CD8-positive, alpha-beta memory T cell (primary cell): ENCODE results near the gene MAMDC2. TPM values are rescaled to one million over a fixed set of nuclear protein-coding genes. Genes with fewer than 3 reads are reported as not detected.

ENCODE experiments used
- CTCF ChIA-PET: fragments of 350-600 bp; sonication (Branson Sonifier 250); formaldehyde crosslinking; loops from one replicate; lab custom pipeline; 2021; ENCODE audit warnings: antibody characterized with exemption; lab: Charles Lee
- POLR2A ChIA-PET: fragments of 350-600 bp; sonication (Branson Sonifier 250); formaldehyde crosslinking; loops from one replicate; lab custom pipeline; 2021; ENCODE audit warnings: antibody characterized with exemption; lab: Charles Lee
- DNase-seq, 5 donors: peaks; one replicate each; pipeline versions ENCODE4 v3.0.0 to v3.0.0-alpha.2; 2020 to 2022; ENCODE audit warnings: mixed read lengths in 1 of 5
- H3K27ac ChIP-seq: one replicate; pipeline ENCODE4 v1.7.0; 2013; ENCODE audit warnings: low read depth, mild to moderate bottlenecking, low read length, moderate library complexity
- H3K27me3 ChIP-seq: 2 replicates; pipeline ENCODE4 v1.7.0; 2013; ENCODE audit warnings: low read length, mild to moderate bottlenecking; ENCODE audit not compliant: insufficient read depth, poor library complexity, severe bottlenecking
- H3K36me3 ChIP-seq: 2 replicates; pipeline ENCODE4 v1.7.0; 2013; ENCODE audit warnings: mild to moderate bottlenecking, low read length, moderate library complexity; ENCODE audit not compliant: insufficient read depth
- H3K4me1 ChIP-seq: 2 replicates; pipeline ENCODE4 v1.7.0; 2013; ENCODE audit warnings: mild to moderate bottlenecking, low read length, moderate library complexity; ENCODE audit not compliant: insufficient read depth
- H3K4me3 ChIP-seq: 2 replicates; pipeline ENCODE4 v1.7.0; 2013; ENCODE audit warnings: mild to moderate bottlenecking, low read length
- H3K9me3 ChIP-seq: 2 replicates; pipeline ENCODE4 v1.7.0; 2013; ENCODE audit warnings: mild to moderate bottlenecking, low read length
- H3K27ac Mint-ChIP-seq, 8 donors: one replicate each; pipeline ENCODE4 v1.8.0; 2020 to 2021; ENCODE audit warnings: mixed read lengths in 8 of 8, mild to moderate bottlenecking in 6 of 8, inconsistent platforms in 3 of 8, moderate library complexity in 3 of 8
- H3K27me3 Mint-ChIP-seq, 2 donors: one replicate each; pipeline ENCODE4 v1.8.0; 2020 to 2021; ENCODE audit warnings: mixed read lengths in 2 of 2, mild to moderate bottlenecking in 1 of 2, moderate library complexity in 1 of 2
- H3K36me3 Mint-ChIP-seq, 3 donors: one replicate each; pipeline ENCODE4 v1.8.0; 2020 to 2021; ENCODE audit warnings: mixed read lengths in 3 of 3, inconsistent platforms in 1 of 3, mild to moderate bottlenecking in 1 of 3
- H3K4me1 Mint-ChIP-seq, 3 donors: one replicate each; pipeline ENCODE4 v1.8.0; 2020 to 2021; ENCODE audit warnings: mixed read lengths in 3 of 3, inconsistent platforms in 1 of 3, mild to moderate bottlenecking in 1 of 3
- H3K4me3 Mint-ChIP-seq, 7 donors: one replicate each; pipeline ENCODE4 v1.8.0; 2020 to 2021; ENCODE audit warnings: mixed read lengths in 7 of 7, mild to moderate bottlenecking in 6 of 7, moderate library complexity in 4 of 7, inconsistent platforms in 2 of 7
- H3K9me3 Mint-ChIP-seq, 5 donors: one replicate each; pipeline ENCODE4 v1.8.0; 2020 to 2022; ENCODE audit warnings: mixed read lengths in 5 of 5, mild to moderate bottlenecking in 3 of 5, moderate library complexity in 2 of 5, inconsistent platforms in 1 of 5
- polyA plus RNA-seq: library from polyadenylated mRNA; unstranded; fragments of 300-500 nt; fragmentation: Illumina TruSeq; gene quantifications from one replicate; pipeline ENCODE4 v1.2.3, GENCODE V29; 2021
- total RNA-seq, 2 experiments: library from RNA; stranded (reverse); gene quantifications; one replicate each; pipeline ENCODE4 v1.2.3, GENCODE V29; 2021

The MAMDC2 gene
- total and polyA plus RNA-seq, 3 experiments from 2014 or later, result 0.10 TPM; not detected in 2

DNA sequence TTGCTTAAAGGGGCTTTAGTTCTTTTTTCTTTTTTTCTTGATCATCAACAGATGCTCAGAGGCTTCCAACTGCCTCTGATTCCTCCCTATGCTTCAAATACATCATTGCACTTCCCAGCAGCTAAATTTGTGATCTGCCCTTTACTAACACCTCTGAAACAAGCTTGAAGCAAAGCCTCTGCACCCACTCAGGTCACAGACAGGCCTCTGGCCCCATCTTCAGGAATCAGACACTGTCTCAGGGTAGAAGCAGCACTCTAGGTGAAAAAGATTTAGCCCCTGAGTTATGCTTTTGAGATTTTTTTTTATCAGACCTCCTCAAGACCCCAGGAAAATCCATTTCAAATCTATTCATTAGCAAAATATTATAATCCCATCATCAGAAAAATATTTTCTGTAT, 91.5 kb downstream of the MAMDC2 start:
- POLR2A ChIA-PET, result no interaction called here
- CTCF ChIA-PET, result interaction anchor here (1.0 kb wide), 1 partner anchor 14 kb away, joined by 5 read pairs; no protein-coding TSS in a partner anchor

DNA sequence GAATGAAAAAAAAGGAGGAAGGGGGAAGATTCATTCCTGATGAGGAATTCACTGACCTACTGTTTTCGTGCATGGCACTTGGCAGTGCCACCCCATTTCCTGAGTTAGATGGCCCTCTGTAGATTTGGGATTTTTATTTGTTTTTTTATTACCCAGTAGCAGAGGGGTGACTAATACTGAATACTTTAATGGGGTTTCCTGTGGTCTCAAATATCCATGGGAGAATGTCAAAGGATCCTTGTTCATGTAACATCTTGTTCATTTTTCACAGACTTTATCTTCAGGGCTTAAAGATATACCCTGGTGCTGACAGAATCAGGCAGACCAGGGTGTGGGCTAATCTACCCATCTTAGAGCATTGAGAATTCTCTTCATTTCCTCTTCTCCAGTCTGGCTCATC, 93.0 kb downstream of the MAMDC2 start:
- Mint-ChIP-seq H3K27ac (no peak overlapping the region), H3K4me1 (no peaks in the 10 kb centered on the region), H3K9me3 (no peaks in the 10 kb centered on the region), H3K36me3 (no peaks in the 10 kb centered on the region), H3K4me3 (no peak overlapping the region), H3K27me3 (peaks cover 0 to 18% of the 10 kb centered on the region in 2 donors)
- H3K9me3 ChIP-seq, result no peaks in the 10 kb centered on the region
- DNase-seq, result no peak
- H3K4me3 ChIP-seq, result no peak overlapping the region
- no peak overlapping the region for H3K27ac ChIP-seq
- ChIA-PET CTCF (no interaction called here), POLR2A (no interaction called here)
- H3K4me1 ChIP-seq, result no peaks in the 10 kb centered on the region
- H3K27me3 ChIP-seq, result no peaks in the 10 kb centered on the region
- H3K36me3 ChIP-seq, result no peaks in the 10 kb centered on the region

More for the DNA sequence above, 91.5 kb downstream of the MAMDC2 start:
- Histone ChIP-seq H3K27ac (no peak overlapping the region), H3K4me3 (no peak overlapping the region), H3K4me1 (no peaks in the 10 kb centered on the region), H3K27me3 (no peaks in the 10 kb centered on the region), H3K9me3 (no peaks in the 10 kb centered on the region), H3K36me3 (no peaks in the 10 kb centered on the region)
- no peak overlapping the region for H3K4me3 Mint-ChIP-seq
- no peak overlapping the region for H3K27ac Mint-ChIP-seq
- H3K27me3 Mint-ChIP-seq, result peaks cover 0 to 11% of the 10 kb centered on the region in 2 donors
- no peaks in the 10 kb centered on the region for H3K36me3 Mint-ChIP-seq
- no peaks in the 10 kb centered on the region for H3K4me1 Mint-ChIP-seq
- DNase-seq, result no peak
- H3K9me3 Mint-ChIP-seq, result no peaks in the 10 kb centered on the region

GRCh38 chr9:70137577-70137976, 93.9 kb downstream of the MAMDC2 start:
- Histone ChIP-seq H3K4me1 (no peaks in the 10 kb centered on the region), H3K27me3 (no peaks in the 10 kb centered on the region), H3K4me3 (no peak overlapping the region), H3K36me3 (no peaks in the 10 kb centered on the region), H3K27ac (no peak overlapping the region), H3K9me3 (no peaks in the 10 kb centered on the region)
- ChIA-PET POLR2A (no interaction called here), CTCF (interaction anchor here (1.1 kb wide), 1 partner anchor 27 kb away, joined by 3 read pairs; no protein-coding TSS in a partner anchor)
- Mint-ChIP-seq H3K27me3 (peaks cover 4 to 23% of the 10 kb centered on the region in 2 donors), H3K36me3 (no peaks in the 10 kb centered on the region), H3K4me1 (no peaks in the 10 kb centered on the region), H3K4me3 (no peak overlapping the region), H3K27ac (no peak overlapping the region), H3K9me3 (no peaks in the 10 kb centered on the region)
- no peak for DNase-seq

DNA sequence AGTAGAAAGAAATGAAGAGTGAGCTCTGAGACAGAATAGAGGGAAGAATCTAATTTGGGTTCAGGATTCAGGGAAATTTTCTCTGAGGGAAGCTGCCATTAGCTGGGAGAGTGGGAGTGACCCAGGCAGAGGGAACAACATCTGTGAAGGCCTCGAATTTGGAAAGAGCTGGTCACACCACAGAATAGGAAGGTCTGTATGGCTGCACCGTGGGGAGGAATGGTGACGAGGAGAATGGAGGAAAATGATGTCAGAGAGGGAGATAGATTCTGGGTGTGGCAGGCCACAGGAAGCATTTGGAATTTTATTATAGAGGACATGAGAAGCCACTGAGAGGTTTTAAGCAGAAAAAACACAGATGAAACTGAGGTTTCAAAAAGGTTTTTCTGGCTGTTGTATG, 98.5 kb downstream of the MAMDC2 start:
- no peak overlapping the region for H3K4me3 ChIP-seq
- H3K36me3 ChIP-seq, result no peaks in the 10 kb centered on the region
- H3K9me3 ChIP-seq, result no peaks in the 10 kb centered on the region
- CTCF ChIA-PET, result no interaction called here
- Mint-ChIP-seq H3K27me3 (peaks cover 8 to 35% of the 10 kb centered on the region in 2 donors), H3K27ac (no peak overlapping the region), H3K9me3 (no peaks in the 10 kb centered on the region), H3K4me3 (no peak overlapping the region), H3K4me1 (no peaks in the 10 kb centered on the region), H3K36me3 (no peaks in the 10 kb centered on the region)
- H3K27me3 ChIP-seq, result no peaks in the 10 kb centered on the region
- POLR2A ChIA-PET, result no interaction called here
- no peaks in the 10 kb centered on the region for H3K4me1 ChIP-seq
- H3K27ac ChIP-seq, result no peak overlapping the region
- DNase-seq, result no peak

GRCh38 chr9:70143394-70144130, 99.9 kb downstream of the MAMDC2 start:
- Mint-ChIP-seq H3K9me3 (no peaks in the 10 kb centered on the region), H3K4me3 (no peak overlapping the region), H3K27ac (no peak overlapping the region), H3K36me3 (no peaks in the 10 kb centered on the region), H3K27me3 (peaks cover 9 to 37% of the 10 kb centered on the region in 2 donors), H3K4me1 (no peaks in the 10 kb centered on the region)
- Histone ChIP-seq H3K4me3 (no peak overlapping the region), H3K27me3 (no peaks in the 10 kb centered on the region), H3K27ac (no peak overlapping the region), H3K36me3 (no peaks in the 10 kb centered on the region), H3K9me3 (no peaks in the 10 kb centered on the region), H3K4me1 (no peaks in the 10 kb centered on the region)
- DNase-seq, result no peak
- CTCF ChIA-PET, result interaction anchor here (1.4 kb wide), 1 partner anchor 32 kb away, joined by 4 read pairs; no protein-coding TSS in a partner anchor
- POLR2A ChIA-PET, result no interaction called here

- H3K9me3 Mint-ChIP-seq, result no peaks in the 10 kb centered on the region
- ChIA-PET POLR2A (no interaction called here), CTCF (interaction anchor here (1.4 kb wide), 1 partner anchor 33 kb away, joined by 4 read pairs; no protein-coding TSS in a partner anchor)
- H3K27ac ChIP-seq, result no peak overlapping the region
- no peak overlapping the region for H3K4me3 ChIP-seq
- H3K27me3 Mint-ChIP-seq, result peaks cover 9 to 36% of the 10 kb centered on the region in 2 donors
- no peaks in the 10 kb centered on the region for H3K36me3 ChIP-seq
- no peaks in the 10 kb centered on the region for H3K4me1 ChIP-seq
- H3K4me3 Mint-ChIP-seq, result no peak overlapping the region
- no peak overlapping the region for H3K27ac Mint-ChIP-seq
- no peaks in the 10 kb centered on the region for H3K9me3 ChIP-seq
- no peaks in the 10 kb centered on the region for H3K27me3 ChIP-seq
- H3K4me1 Mint-ChIP-seq, result no peaks in the 10 kb centered on the region
- no peak for DNase-seq
- no peaks in the 10 kb centered on the region for H3K36me3 Mint-ChIP-seq
Observed at GRCh38 chr9:70144131-70144503, 100.5 kb downstream of the MAMDC2 start.

DNA sequence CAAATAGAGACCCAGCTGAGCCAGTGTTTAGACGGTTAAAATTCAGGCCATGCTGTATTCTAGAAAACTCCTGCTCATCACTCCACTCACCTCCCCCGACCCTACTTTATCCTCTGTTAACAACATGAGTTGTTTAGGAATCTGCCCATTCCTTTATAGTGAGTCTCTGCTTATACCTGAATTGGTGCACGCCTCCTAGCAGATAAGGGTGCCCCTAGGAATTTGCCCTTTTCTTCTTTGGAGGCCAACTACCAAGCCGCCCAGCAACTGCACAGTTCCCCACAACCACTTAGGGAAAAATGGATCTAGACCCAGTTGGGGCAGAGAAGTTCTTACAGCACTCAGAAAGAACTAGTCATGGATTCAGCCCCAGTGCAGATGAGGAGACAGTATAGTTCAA, 102.3 kb downstream of the MAMDC2 start:
- no peaks in the 10 kb centered on the region for H3K4me1 Mint-ChIP-seq
- ChIA-PET POLR2A (no interaction called here), CTCF (no interaction called here)
- H3K4me3 ChIP-seq, result no peak overlapping the region
- DNase-seq, result no peak
- no peaks in the 10 kb centered on the region for H3K9me3 Mint-ChIP-seq
- H3K9me3 ChIP-seq, result no peaks in the 10 kb centered on the region
- no peaks in the 10 kb centered on the region for H3K36me3 Mint-ChIP-seq
- H3K27ac Mint-ChIP-seq, result no peak overlapping the region
- H3K27me3 ChIP-seq, result no peaks in the 10 kb centered on the region
- no peak overlapping the region for H3K27ac ChIP-seq
- H3K36me3 ChIP-seq, result no peaks in the 10 kb centered on the region
- H3K4me3 Mint-ChIP-seq, result no peak overlapping the region
- H3K4me1 ChIP-seq, result no peaks in the 10 kb centered on the region
- H3K27me3 Mint-ChIP-seq, result peaks cover 9 to 26% of the 10 kb centered on the region in 2 donors

DNA sequence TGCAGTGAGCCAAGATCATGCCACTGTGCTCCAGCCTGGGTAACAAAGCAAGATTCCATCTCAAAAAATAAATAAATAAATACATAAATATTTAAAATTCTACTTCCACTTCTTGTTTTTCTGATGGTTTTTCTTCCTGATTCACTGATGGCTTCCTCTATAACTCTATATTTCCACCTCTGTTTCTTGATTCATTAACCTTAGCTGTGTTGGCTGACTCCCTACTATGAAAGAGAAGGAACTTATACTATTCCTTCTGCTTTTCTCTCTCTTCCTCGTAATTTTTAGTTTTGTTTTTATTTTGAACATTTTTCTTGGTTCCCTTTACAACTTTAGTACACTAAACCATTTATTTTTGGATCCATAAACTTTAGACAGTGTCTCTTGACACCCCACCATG, 103.5 kb downstream of the MAMDC2 start:
- ChIA-PET POLR2A (no interaction called here), CTCF (no interaction called here)
- no peaks in the 10 kb centered on the region for H3K9me3 Mint-ChIP-seq
- no peak overlapping the region for H3K4me3 Mint-ChIP-seq
- Histone ChIP-seq H3K27me3 (no peaks in the 10 kb centered on the region), H3K4me3 (no peak overlapping the region), H3K9me3 (no peaks in the 10 kb centered on the region), H3K27ac (no peak overlapping the region), H3K36me3 (no peaks in the 10 kb centered on the region), H3K4me1 (no peaks in the 10 kb centered on the region)
- H3K27me3 Mint-ChIP-seq, result peaks cover 9 to 20% of the 10 kb centered on the region in 2 donors
- no peak for DNase-seq
- H3K27ac Mint-ChIP-seq, result no peak overlapping the region
- no peaks in the 10 kb centered on the region for H3K4me1 Mint-ChIP-seq
- H3K36me3 Mint-ChIP-seq, result no peaks in the 10 kb centered on the region
